Muscle layer of colon (tissue), 2 donors: ENCODE data around the gene TLNRD1.

Experiments
- H3K27ac ChIP-seq: one replicate; pipeline ENCODE4 v1.7.0; 2013; ENCODE audit warnings: low read depth, mild to moderate bottlenecking, low read length, moderate library complexity
- H3K27me3 ChIP-seq, 2 donors: one replicate each; pipeline ENCODE4 v1.7.0; 2013; ENCODE audit warnings: low read length in 2 of 2, mild to moderate bottlenecking in 2 of 2; ENCODE audit not compliant: insufficient read depth in 2 of 2, control insufficient read depth in 1 of 2
- H3K36me3 ChIP-seq: one replicate; pipeline ENCODE4 v1.7.0; 2013; ENCODE audit warnings: mild to moderate bottlenecking, low read length; ENCODE audit not compliant: insufficient read depth
- H3K4me1 ChIP-seq: one replicate; pipeline ENCODE4 v1.7.0; 2013; ENCODE audit warnings: mild to moderate bottlenecking, low read length; ENCODE audit not compliant: insufficient read depth
- H3K4me3 ChIP-seq, 2 donors: one replicate each; pipeline ENCODE4 v1.7.0; 2013; ENCODE audit warnings: low read length in 2 of 2, low read depth in 1 of 2, mild to moderate bottlenecking in 1 of 2, moderate library complexity in 1 of 2
- H3K9ac ChIP-seq: one replicate; pipeline ENCODE4 v1.7.0; 2013; ENCODE audit warnings: low read length
- H3K9me3 ChIP-seq: one replicate; pipeline ENCODE4 v1.7.0; 2013; ENCODE audit warnings: mild to moderate bottlenecking, low read length
- donor health status: abdominal sarcoma.
- donor health status: Adenocarcinoma of cecum.

Gene TLNRD1

GRCh38 chr15:81050805-81051204 is 50.1 kb downstream of the TLNRD1 start:
- no peaks in the 10 kb centered on the region for H3K36me3 ChIP-seq

GRCh38 chr15:81052046-81052445 is 51.3 kb downstream of the TLNRD1 start:
- Histone ChIP-seq H3K4me3 (no peak overlapping the region), H3K36me3 (no peaks in the 10 kb centered on the region), H3K27me3 (no peaks in the 10 kb centered on the region), H3K27ac (no peak overlapping the region), H3K4me1 (no peaks in the 10 kb centered on the region), H3K9ac (no peak overlapping the region), H3K9me3 (no peaks in the 10 kb centered on the region)

More at GRCh38 chr15:81050805-81051204, 50.1 kb downstream of the TLNRD1 start:
- Histone ChIP-seq H3K27ac (no peak overlapping the region), H3K4me3 (no peak overlapping the region), H3K9ac (no peak overlapping the region), H3K9me3 (no peaks in the 10 kb centered on the region), H3K4me1 (no peaks in the 10 kb centered on the region), H3K27me3 (no peaks in the 10 kb centered on the region)

GRCh38 chr15:81053621-81054020 is 52.9 kb downstream of the TLNRD1 start:
- no peak overlapping the region for H3K9ac ChIP-seq
- H3K27ac ChIP-seq, result no peak overlapping the region
- no peak overlapping the region for H3K4me3 ChIP-seq
- H3K36me3 ChIP-seq, result no peaks in the 10 kb centered on the region
- no peaks in the 10 kb centered on the region for H3K27me3 ChIP-seq
- H3K4me1 ChIP-seq, result no peaks in the 10 kb centered on the region
- H3K9me3 ChIP-seq, result no peaks in the 10 kb centered on the region

- Histone ChIP-seq H3K4me1 (no peaks in the 10 kb centered on the region), H3K9ac (no peak overlapping the region), H3K27me3 (no peaks in the 10 kb centered on the region), H3K9me3 (no peaks in the 10 kb centered on the region), H3K4me3 (no peak overlapping the region), H3K27ac (no peak overlapping the region), H3K36me3 (no peaks in the 10 kb centered on the region)
Measured at GRCh38 chr15:81054236-81054635, 53.5 kb downstream of the TLNRD1 start.
